CD8-positive, alpha-beta memory T cell (primary cell): ENCODE results near the gene EXOSC1. TPM values are rescaled to one million over a fixed set of nuclear protein-coding genes. Genes with fewer than 3 reads are reported as not detected.

Source experiments
- CTCF ChIA-PET: fragments of 350-600 bp; sonication (Branson Sonifier 250); formaldehyde crosslinking; loops from one replicate; lab custom pipeline; 2021; ENCODE audit warnings: antibody characterized with exemption; lab: Charles Lee
- POLR2A ChIA-PET: fragments of 350-600 bp; sonication (Branson Sonifier 250); formaldehyde crosslinking; loops from one replicate; lab custom pipeline; 2021; ENCODE audit warnings: antibody characterized with exemption; lab: Charles Lee
- DNase-seq, 5 donors: peaks; one replicate each; pipeline versions ENCODE4 v3.0.0 to v3.0.0-alpha.2; 2020 to 2022; ENCODE audit warnings: mixed read lengths in 1 of 5
- H3K27ac ChIP-seq: one replicate; pipeline ENCODE4 v1.7.0; 2013; ENCODE audit warnings: low read depth, mild to moderate bottlenecking, low read length, moderate library complexity
- H3K27me3 ChIP-seq: 2 replicates; pipeline ENCODE4 v1.7.0; 2013; ENCODE audit warnings: low read length, mild to moderate bottlenecking; ENCODE audit not compliant: insufficient read depth, poor library complexity, severe bottlenecking
- H3K36me3 ChIP-seq: 2 replicates; pipeline ENCODE4 v1.7.0; 2013; ENCODE audit warnings: mild to moderate bottlenecking, low read length, moderate library complexity; ENCODE audit not compliant: insufficient read depth
- H3K4me1 ChIP-seq: 2 replicates; pipeline ENCODE4 v1.7.0; 2013; ENCODE audit warnings: mild to moderate bottlenecking, low read length, moderate library complexity; ENCODE audit not compliant: insufficient read depth
- H3K4me3 ChIP-seq: 2 replicates; pipeline ENCODE4 v1.7.0; 2013; ENCODE audit warnings: mild to moderate bottlenecking, low read length
- H3K9me3 ChIP-seq: 2 replicates; pipeline ENCODE4 v1.7.0; 2013; ENCODE audit warnings: mild to moderate bottlenecking, low read length
- H3K27ac Mint-ChIP-seq, 8 donors: one replicate each; pipeline ENCODE4 v1.8.0; 2020 to 2021; ENCODE audit warnings: mixed read lengths in 8 of 8, mild to moderate bottlenecking in 6 of 8, inconsistent platforms in 3 of 8, moderate library complexity in 3 of 8
- H3K27me3 Mint-ChIP-seq, 2 donors: one replicate each; pipeline ENCODE4 v1.8.0; 2020 to 2021; ENCODE audit warnings: mixed read lengths in 2 of 2, mild to moderate bottlenecking in 1 of 2, moderate library complexity in 1 of 2
- H3K36me3 Mint-ChIP-seq, 3 donors: one replicate each; pipeline ENCODE4 v1.8.0; 2020 to 2021; ENCODE audit warnings: mixed read lengths in 3 of 3, inconsistent platforms in 1 of 3, mild to moderate bottlenecking in 1 of 3
- H3K4me1 Mint-ChIP-seq, 3 donors: one replicate each; pipeline ENCODE4 v1.8.0; 2020 to 2021; ENCODE audit warnings: mixed read lengths in 3 of 3, inconsistent platforms in 1 of 3, mild to moderate bottlenecking in 1 of 3
- H3K4me3 Mint-ChIP-seq, 7 donors: one replicate each; pipeline ENCODE4 v1.8.0; 2020 to 2021; ENCODE audit warnings: mixed read lengths in 7 of 7, mild to moderate bottlenecking in 6 of 7, moderate library complexity in 4 of 7, inconsistent platforms in 2 of 7
- H3K9me3 Mint-ChIP-seq, 5 donors: one replicate each; pipeline ENCODE4 v1.8.0; 2020 to 2022; ENCODE audit warnings: mixed read lengths in 5 of 5, mild to moderate bottlenecking in 3 of 5, moderate library complexity in 2 of 5, inconsistent platforms in 1 of 5
- polyA plus RNA-seq: library from polyadenylated mRNA; unstranded; fragments of 300-500 nt; fragmentation: Illumina TruSeq; gene quantifications from one replicate; pipeline ENCODE4 v1.2.3, GENCODE V29; 2021
- total RNA-seq, 2 experiments: library from RNA; stranded (reverse); gene quantifications; one replicate each; pipeline ENCODE4 v1.2.3, GENCODE V29; 2021

Gene EXOSC1
- 10 to 100 TPM; 61.0 to 64.8 TPM for total RNA-seq
- 83.0 TPM for polyA plus RNA-seq

- Histone ChIP-seq H3K4me1 (peaks cover 21% of the 10 kb centered on the region), H3K27ac (peak within 1 kb of the TSS; percentile 67), H3K27me3 (no peaks in the 10 kb centered on the region), H3K36me3 (peaks cover 14% of the 10 kb centered on the region), H3K9me3 (no peaks in the 10 kb centered on the region), H3K4me3 (peak within 1 kb of the TSS; percentile 78)
- Mint-ChIP-seq H3K4me1 (peaks cover 45 to 59% (median 53%) of the 10 kb centered on the region in 3 donors), H3K27me3 (no peaks in the 10 kb centered on the region), H3K9me3 (no peaks in the 10 kb centered on the region), H3K27ac (peak within 1 kb of the TSS; percentile 52 to 96 (median 90)), H3K36me3 (peaks cover 0 to 32% (median 6%) of the 10 kb centered on the region in 3 donors), H3K4me3 (peak within 1 kb of the TSS; percentile 98 to 100 (median 99))
- ChIA-PET CTCF (interaction anchor here (1.1 to 2.6 kb wide), 3 partner anchors 39 to 127 kb away, joined by 3 to 13 read pairs (median 3); partner anchors contain the start of genes FRAT1, MMS19 and UBTD1), POLR2A (interaction anchor here (0.6 to 1.3 kb wide), 3 partner anchors 27 to 126 kb away, joined by 3 to 6 read pairs (median 5); partner anchors contain the start of genes FRAT1 and RRP12)
- peak; percentile 81 to 92 (median 88) for DNase-seq
Observed at GRCh38 chr10:97445722-97446639, at the start of gene EXOSC1, which contains the start of gene ZDHHC16. Gene EXOSC1 (minus strand): TSS chr10:97446006. CDS start chr10:97445985, 21 bp downstream. Gene ZDHHC16 (plus strand): TSS chr10:97446175. CDS start chr10:97451676, 5,501 bp downstream.

- CTCF ChIA-PET, result no interaction called here
- H3K4me3 ChIP-seq, result no peak overlapping the region
- Mint-ChIP-seq H3K36me3 (peaks cover 0 to 25% (median 0%) of the 10 kb centered on the region in 3 donors), H3K27ac (peak overlapping the region in 6 of 8 donors; percentile 26 to 81 (median 60)), H3K27me3 (peaks cover 2 to 5% of the 10 kb centered on the region in 2 donors), H3K4me3 (peak overlapping the region in 5 of 7 donors; percentile 4 to 80 (median 18)), H3K9me3 (no peaks in the 10 kb centered on the region), H3K4me1 (peaks cover 49 to 72% (median 58%) of the 10 kb centered on the region in 3 donors)
- H3K36me3 ChIP-seq, result no peaks in the 10 kb centered on the region
- H3K4me1 ChIP-seq, result peaks cover 39% of the 10 kb centered on the region
- DNase-seq, result peak in 1 of 5 donors; percentile 54
- POLR2A ChIA-PET, result no interaction called here
- no peaks in the 10 kb centered on the region for H3K9me3 ChIP-seq
- H3K27ac ChIP-seq, result no peak overlapping the region
- H3K27me3 ChIP-seq, result no peaks in the 10 kb centered on the region
Observed at GRCh38 chr10:97494863-97495506, 49.2 kb upstream of the EXOSC1 start.

DNA sequence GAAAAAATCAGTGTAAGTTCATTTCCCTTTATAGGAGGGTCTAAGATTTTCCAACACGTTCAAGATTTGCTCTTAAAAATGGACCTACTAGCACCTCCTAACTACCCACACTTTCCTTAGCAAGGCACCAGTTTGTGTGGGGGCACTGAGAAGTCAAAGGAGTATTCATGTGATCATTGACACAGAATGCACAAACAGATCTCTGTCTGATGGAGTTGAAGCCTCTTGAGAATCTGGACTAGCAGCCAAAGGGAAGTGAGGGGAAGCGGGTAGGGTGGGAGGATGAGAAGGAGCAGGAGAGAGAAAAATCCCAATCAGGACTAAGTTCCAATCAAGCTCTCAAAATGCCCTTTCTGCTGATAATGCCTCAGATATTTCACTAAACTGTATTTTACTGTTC, 48.3 kb upstream of the EXOSC1 start:
- H3K9me3 Mint-ChIP-seq, result no peaks in the 10 kb centered on the region
- H3K36me3 ChIP-seq, result no peaks in the 10 kb centered on the region
- no peak overlapping the region for H3K27ac ChIP-seq
- H3K4me1 ChIP-seq, result peaks cover 45% of the 10 kb centered on the region
- no peaks in the 10 kb centered on the region for H3K9me3 ChIP-seq
- POLR2A ChIA-PET, result no interaction called here
- no peak overlapping the region for H3K4me3 ChIP-seq
- peaks cover 49 to 75% (median 62%) of the 10 kb centered on the region in 3 donors for H3K4me1 Mint-ChIP-seq
- peaks cover 0 to 29% (median 0%) of the 10 kb centered on the region in 3 donors for H3K36me3 Mint-ChIP-seq
- no peak overlapping the region for H3K4me3 Mint-ChIP-seq
- no peaks in the 10 kb centered on the region for H3K27me3 ChIP-seq
- no peaks in the 10 kb centered on the region for H3K27me3 Mint-ChIP-seq
- H3K27ac Mint-ChIP-seq, result peak overlapping the region in 4 of 8 donors; percentile 8 to 59 (median 15)
- CTCF ChIA-PET, result no interaction called here
- no peak for DNase-seq

- Mint-ChIP-seq H3K4me1 (peaks cover 42 to 72% (median 59%) of the 10 kb centered on the region in 3 donors), H3K27me3 (no peaks in the 10 kb centered on the region), H3K9me3 (no peaks in the 10 kb centered on the region), H3K27ac (peak overlapping the region in 2 of 8 donors; percentile 56 to 73), H3K4me3 (no peak overlapping the region), H3K36me3 (peaks cover 0 to 31% (median 0%) of the 10 kb centered on the region in 3 donors)
- no peaks in the 10 kb centered on the region for H3K36me3 ChIP-seq
- no peak overlapping the region for H3K4me3 ChIP-seq
- H3K27ac ChIP-seq, result no peak overlapping the region
- POLR2A ChIA-PET, result no interaction called here
- CTCF ChIA-PET, result no interaction called here
- DNase-seq, result no peak
- H3K9me3 ChIP-seq, result no peaks in the 10 kb centered on the region
- H3K4me1 ChIP-seq, result peaks cover 26% of the 10 kb centered on the region
- no peaks in the 10 kb centered on the region for H3K27me3 ChIP-seq
Observed at GRCh38 chr10:97490592-97490991, 44.8 kb upstream of the EXOSC1 start.

- CTCF ChIA-PET, result no interaction called here
- Mint-ChIP-seq H3K27me3 (no peaks in the 10 kb centered on the region), H3K36me3 (peaks cover 0 to 47% (median 5%) of the 10 kb centered on the region in 3 donors), H3K4me1 (peaks cover 25 to 42% (median 35%) of the 10 kb centered on the region in 3 donors), H3K9me3 (no peaks in the 10 kb centered on the region), H3K4me3 (no peak overlapping the region), H3K27ac (peak overlapping the region in 1 of 8 donors; percentile 74)
- Histone ChIP-seq H3K36me3 (peaks cover 23% of the 10 kb centered on the region), H3K27ac (no peak overlapping the region), H3K9me3 (no peaks in the 10 kb centered on the region), H3K4me3 (no peak overlapping the region), H3K4me1 (peaks cover 10% of the 10 kb centered on the region), H3K27me3 (no peaks in the 10 kb centered on the region)
- no peak for DNase-seq
- POLR2A ChIA-PET, result no interaction called here
Observed at GRCh38 chr10:97485647-97486281, 40.0 kb upstream of the EXOSC1 start.

DNA sequence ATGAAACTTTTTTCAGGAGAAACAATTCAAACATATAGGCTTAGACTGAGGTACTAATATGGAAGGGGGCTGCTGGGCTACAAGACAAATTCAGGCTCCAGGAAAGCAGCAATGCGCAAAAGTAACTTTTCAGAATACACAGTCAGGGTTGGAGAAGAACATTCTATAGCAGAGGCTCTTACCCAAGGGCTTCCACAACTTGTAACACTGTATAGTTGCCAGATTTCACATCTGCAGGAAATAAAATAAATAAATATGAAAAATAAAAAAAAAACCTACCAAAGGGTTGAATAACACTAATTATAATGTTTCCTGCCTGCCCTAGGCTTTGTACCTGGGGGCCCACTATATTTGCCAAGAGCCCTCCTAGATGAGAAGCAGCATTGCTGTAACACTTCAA, 38.1 kb upstream of the EXOSC1 start:
- Histone ChIP-seq H3K4me1 (no peaks in the 10 kb centered on the region), H3K27ac (no peak overlapping the region), H3K36me3 (peaks cover 38% of the 10 kb centered on the region), H3K4me3 (no peak overlapping the region), H3K9me3 (no peaks in the 10 kb centered on the region), H3K27me3 (no peaks in the 10 kb centered on the region)
- Mint-ChIP-seq H3K9me3 (no peaks in the 10 kb centered on the region), H3K27me3 (no peaks in the 10 kb centered on the region), H3K4me3 (no peak overlapping the region), H3K27ac (no peak overlapping the region), H3K36me3 (peaks cover 0 to 60% (median 10%) of the 10 kb centered on the region in 3 donors), H3K4me1 (peaks cover 12 to 26% (median 18%) of the 10 kb centered on the region in 3 donors)
- no peak for DNase-seq
- ChIA-PET CTCF (no interaction called here), POLR2A (no interaction called here)

- H3K4me1 Mint-ChIP-seq, result peaks cover 10 to 21% (median 15%) of the 10 kb centered on the region in 3 donors
- H3K9me3 Mint-ChIP-seq, result no peaks in the 10 kb centered on the region
- H3K27me3 Mint-ChIP-seq, result no peaks in the 10 kb centered on the region
- Histone ChIP-seq H3K4me1 (no peaks in the 10 kb centered on the region), H3K4me3 (no peak overlapping the region), H3K9me3 (no peaks in the 10 kb centered on the region), H3K27me3 (no peaks in the 10 kb centered on the region), H3K36me3 (peaks cover 40% of the 10 kb centered on the region), H3K27ac (no peak overlapping the region)
- no peak overlapping the region for H3K4me3 Mint-ChIP-seq
- H3K36me3 Mint-ChIP-seq, result peaks cover 0 to 61% (median 10%) of the 10 kb centered on the region in 3 donors
- peak overlapping the region in 2 of 8 donors; percentile 29 to 32 for H3K27ac Mint-ChIP-seq
- DNase-seq, result no peak
- POLR2A ChIA-PET, result no interaction called here
- CTCF ChIA-PET, result interaction anchor here (3.7 kb wide), 1 partner anchor 17 kb away, joined by 13 read pairs; no protein-coding TSS in a partner anchor
Observed at GRCh38 chr10:97483506-97483905, 37.7 kb upstream of the EXOSC1 start.
